ENCODE data around the gene EXOSC5. TPM values are rescaled to one million over a fixed set of nuclear protein-coding genes. Genes with fewer than 3 reads are reported as not detected.

The EXOSC5 gene
- polyA plus RNA-seq, 1 donor from 2014 or later: 42.0 TPM

- H4K20me1 ChIP-seq (ENCODE audit: insufficient read depth): no peaks in the 10 kb centered on the region
- H3K9me3 ChIP-seq (ENCODE audit: low read length): no peaks in the 10 kb centered on the region
- peaks cover 19% of the 10 kb centered on the region for H3K27me3 ChIP-seq (ENCODE audit: insufficient read depth, low read depth, low read length)
- H3K27ac ChIP-seq (ENCODE audit: low read length): no peak overlapping the region
- H3F3A ChIP-seq (ENCODE audit: insufficient read depth, low read length, poor library complexity, severe bottlenecking): no peaks in the 10 kb centered on the region
- no peaks in the 10 kb centered on the region for H3K36me3 ChIP-seq (ENCODE audit: insufficient read depth, low read length)
- no peaks in the 10 kb centered on the region for H3K79me2 ChIP-seq (replicated peaks; ENCODE audit: insufficient read depth, low read length)
- H3K4me2 ChIP-seq (ENCODE audit: low read length): no peak overlapping the region
- TF ChIP-seq EZH2 (IDR thresholded peaks at IDR 0.05; ENCODE audit: borderline replicate concordance, insufficient read depth, low read length, poor library complexity, severe bottlenecking): no peak
- TF ChIP-seq POLR2AphosphoS5 (IDR thresholded peaks at IDR 0.05): no peak
- TF ChIP-seq CTCF (IDR thresholded peaks at IDR 0.05; ENCODE audit: poor library complexity, severe bottlenecking): no peak
- no peak for TF ChIP-seq MXI1 (conservative IDR thresholded peaks at IDR 0.05; ENCODE audit: poor library complexity, severe bottlenecking)
- no peak for TF ChIP-seq SMC3 (conservative IDR thresholded peaks at IDR 0.05; ENCODE audit: poor library complexity)
- TF ChIP-seq TAF1 (IDR thresholded peaks at IDR 0.05; ENCODE audit: low read depth): no peak
- no peak for TF ChIP-seq EP300 (conservative IDR thresholded peaks at IDR 0.05; ENCODE audit: poor library complexity, severe bottlenecking)
- TF ChIP-seq, protein P1, sequence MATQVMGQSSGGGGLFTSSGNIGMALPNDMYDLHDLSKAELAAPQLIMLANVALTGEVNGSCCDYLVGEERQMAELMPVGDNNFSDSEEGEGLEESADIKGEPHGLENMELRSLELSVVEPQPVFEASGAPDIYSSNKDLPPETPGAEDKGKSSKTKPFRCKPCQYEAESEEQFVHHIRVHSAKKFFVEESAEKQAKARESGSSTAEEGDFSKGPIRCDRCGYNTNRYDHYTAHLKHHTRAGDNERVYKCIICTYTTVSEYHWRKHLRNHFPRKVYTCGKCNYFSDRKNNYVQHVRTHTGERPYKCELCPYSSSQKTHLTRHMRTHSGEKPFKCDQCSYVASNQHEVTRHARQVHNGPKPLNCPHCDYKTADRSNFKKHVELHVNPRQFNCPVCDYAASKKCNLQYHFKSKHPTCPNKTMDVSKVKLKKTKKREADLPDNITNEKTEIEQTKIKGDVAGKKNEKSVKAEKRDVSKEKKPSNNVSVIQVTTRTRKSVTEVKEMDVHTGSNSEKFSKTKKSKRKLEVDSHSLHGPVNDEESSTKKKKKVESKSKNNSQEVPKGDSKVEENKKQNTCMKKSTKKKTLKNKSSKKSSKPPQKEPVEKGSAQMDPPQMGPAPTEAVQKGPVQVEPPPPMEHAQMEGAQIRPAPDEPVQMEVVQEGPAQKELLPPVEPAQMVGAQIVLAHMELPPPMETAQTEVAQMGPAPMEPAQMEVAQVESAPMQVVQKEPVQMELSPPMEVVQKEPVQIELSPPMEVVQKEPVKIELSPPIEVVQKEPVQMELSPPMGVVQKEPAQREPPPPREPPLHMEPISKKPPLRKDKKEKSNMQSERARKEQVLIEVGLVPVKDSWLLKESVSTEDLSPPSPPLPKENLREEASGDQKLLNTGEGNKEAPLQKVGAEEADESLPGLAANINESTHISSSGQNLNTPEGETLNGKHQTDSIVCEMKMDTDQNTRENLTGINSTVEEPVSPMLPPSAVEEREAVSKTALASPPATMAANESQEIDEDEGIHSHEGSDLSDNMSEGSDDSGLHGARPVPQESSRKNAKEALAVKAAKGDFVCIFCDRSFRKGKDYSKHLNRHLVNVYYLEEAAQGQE (IDR thresholded peaks at IDR 0.05; ENCODE audit: borderline replicate concordance): no peak
- TF ChIP-seq RAD21 (conservative IDR thresholded peaks at IDR 0.05): no peak
- H2AFZ ChIP-seq (ENCODE audit: low read depth, low read length): no peak overlapping the region
- H3K9me2 ChIP-seq (ENCODE audit: insufficient read depth, low read length): no peaks in the 10 kb centered on the region
- H3K9ac ChIP-seq (ENCODE audit: low read length): no peak overlapping the region
- no peak overlapping the region for H3K4me3 ChIP-seq (ENCODE audit: low read length)
These were observed 39.4 kb downstream of the EXOSC5 start for GRCh38 chr19:41357746-41358145.

DNA sequence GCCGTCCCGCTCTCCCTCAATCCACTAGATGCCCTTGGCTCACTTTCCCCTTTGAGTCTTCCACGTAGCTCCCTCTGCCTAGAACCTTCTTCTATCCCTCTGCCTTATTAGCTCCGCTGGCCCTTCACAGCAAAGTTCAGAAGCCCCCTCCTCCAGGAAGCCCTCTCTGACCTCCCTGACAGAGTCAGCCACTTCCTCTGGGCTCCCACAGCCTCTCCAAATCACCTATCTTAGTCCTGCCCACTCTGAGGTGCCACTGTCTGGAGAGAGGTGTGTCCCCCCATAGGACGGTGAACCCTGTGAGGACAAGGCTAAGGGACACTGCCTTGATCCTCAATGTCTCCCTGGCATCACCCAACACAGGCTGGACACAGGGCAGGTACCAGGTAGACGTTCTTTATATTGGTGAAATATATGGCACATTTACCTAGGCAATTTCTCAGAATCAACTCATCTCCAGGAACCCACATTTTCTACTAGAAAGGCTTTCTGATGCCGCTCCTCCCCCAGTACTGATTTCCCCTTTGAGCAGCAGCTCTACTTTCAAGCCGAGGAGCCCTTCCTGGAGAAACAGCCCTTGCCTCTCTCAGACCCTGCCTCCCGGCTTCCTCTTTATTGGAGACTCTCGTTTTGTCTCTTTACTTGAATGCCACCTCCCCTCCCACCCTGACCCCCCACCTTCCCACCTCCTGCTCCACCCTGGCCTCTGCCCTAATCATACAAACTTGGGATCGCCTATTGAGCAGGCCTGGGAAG lies 40.0 kb downstream of the EXOSC5 start:
- Histone ChIP-seq H4K20me1 (ENCODE audit: insufficient read depth) (no peaks in the 10 kb centered on the region), H3K27me3 (ENCODE audit: insufficient read depth, low read depth, low read length) (peaks cover 25% of the 10 kb centered on the region), H3K9ac (ENCODE audit: low read length) (no peak overlapping the region), H3K9me3 (ENCODE audit: low read length) (no peaks in the 10 kb centered on the region), H3K9me2 (ENCODE audit: insufficient read depth, low read length) (no peaks in the 10 kb centered on the region), H3K4me3 (ENCODE audit: low read length) (no peak overlapping the region), H3K4me2 (ENCODE audit: low read length) (no peak overlapping the region), H2AFZ (ENCODE audit: low read depth, low read length) (no peak overlapping the region), H3F3A (ENCODE audit: insufficient read depth, low read length, poor library complexity, severe bottlenecking) (no peaks in the 10 kb centered on the region), H3K36me3 (ENCODE audit: insufficient read depth, low read length) (no peaks in the 10 kb centered on the region), H3K79me2 (replicated peaks; ENCODE audit: insufficient read depth, low read length) (no peaks in the 10 kb centered on the region), H3K27ac (ENCODE audit: low read length) (no peak overlapping the region)
- TF ChIP-seq CTCF (IDR thresholded peaks at IDR 0.05; ENCODE audit: poor library complexity, severe bottlenecking) (no peak), POLR2AphosphoS5 (IDR thresholded peaks at IDR 0.05) (no peak), EZH2 (IDR thresholded peaks at IDR 0.05; ENCODE audit: borderline replicate concordance, insufficient read depth, low read length, poor library complexity, severe bottlenecking) (no peak)
